ENCODE results near the gene DTD1. TPM values are rescaled to one million over a fixed set of nuclear protein-coding genes. Genes with fewer than 3 reads are reported as not detected.

Gene DTD1
- total and polyA plus RNA-seq, 2 of the 13 experiments (the other 11 are each of a cell fraction or from before 2014, with no cell fraction given) = 41.2 to 79.3 TPM

- Histone ChIP-seq H3K27me3 (ENCODE audit: control insufficient read depth in 1 of 2, insufficient read depth in 2 of 2, low read length in 2 of 2) (no peaks in the 10 kb centered on the region), H3K4me3 (replicated peaks in 1 of 3; ENCODE audit: insufficient read depth in 1 of 3, low read depth in 2 of 3, low read length in 3 of 3) (no peak overlapping the region), H3K79me2 (ENCODE audit: insufficient read depth, low read length) (no peaks in the 10 kb centered on the region), H3K27ac (ENCODE audit: extremely low read length, insufficient read depth, low read length) (no peak overlapping the region), H3K4me2 (ENCODE audit: low read depth, low read length) (no peak overlapping the region), H3K36me3 (replicated peaks in 1 of 2; ENCODE audit: control insufficient read depth in 1 of 2, insufficient read depth in 2 of 2, low read length in 2 of 2) (no peaks in the 10 kb centered on the region), H2AFZ (ENCODE audit: low read length) (no peak overlapping the region), H3K4me1 (ENCODE audit: insufficient read depth, low read length) (no peaks in the 10 kb centered on the region), H3K9ac (ENCODE audit: insufficient read depth, low read depth, low read length) (no peak overlapping the region), H3K9me3 (ENCODE audit: low read length) (no peaks in the 10 kb centered on the region), H4K20me1 (ENCODE audit: insufficient read depth, low read length) (no peaks in the 10 kb centered on the region)
- TF ChIP-seq NFATC3 (CRISPR knock-in tag; IDR thresholded peaks at IDR 0.05) (no peak), ELF4 (CRISPR knock-in tag; IDR thresholded peaks at IDR 0.05; ENCODE audit: borderline replicate concordance) (no peak), ZNF180 (CRISPR knock-in tag; IDR thresholded peaks at IDR 0.05; ENCODE audit: borderline replicate concordance, low read depth) (peak; percentile 79; the same call in 1 of the 2 replicates)
- no TSS peak for BruUV-seq (replicated peaks)
- intact Hi-C loops (cut with micrococcal nuclease; ENCODE audit: unreplicated experiment) = no loop called here
- ATAC-seq = peak; percentile 74
- CTCF ChIA-PET (ENCODE audit: low intra/inter-chr PET ratio, low total read pairs) = no interaction called here
- in situ Hi-C loops (cut with HindIII; ENCODE audit: extremely low pct_ligation_motif_present, low pct_unique_long_range_greater_than_20kb) = no loop called here
- FAIRE-seq = no peak
- POLR2A ChIA-PET = no interaction called here
- 100% methylated on average over 2 of the region's 2 CpGs for WGBS (ENCODE audit: low lambda C conversion rate)
- DNase-seq (ENCODE audit: low spot score) = no peak
These were observed 151.0 kb downstream of the DTD1 start for GRCh38 chr20:18738888-18739287.

- in situ Hi-C loops (cut with HindIII; ENCODE audit: extremely low pct_ligation_motif_present, low pct_unique_long_range_greater_than_20kb) (no loop called here), intact Hi-C loops (cut with micrococcal nuclease; ENCODE audit: unreplicated experiment) (no loop called here)
- WGBS (ENCODE audit: low lambda C conversion rate) = 90% methylated on average over 4 of the region's 4 CpGs
- Histone ChIP-seq H3K9ac (ENCODE audit: insufficient read depth, low read depth, low read length) (no peak overlapping the region), H3K4me1 (ENCODE audit: insufficient read depth, low read length) (no peaks in the 10 kb centered on the region), H3K27ac (ENCODE audit: extremely low read length, insufficient read depth, low read length) (no peak overlapping the region), H3K4me2 (ENCODE audit: low read depth, low read length) (no peak overlapping the region), H3K4me3 (replicated peaks in 1 of 3; ENCODE audit: insufficient read depth in 1 of 3, low read depth in 2 of 3, low read length in 3 of 3) (no peak overlapping the region), H4K20me1 (ENCODE audit: insufficient read depth, low read length) (no peaks in the 10 kb centered on the region), H3K27me3 (ENCODE audit: control insufficient read depth in 1 of 2, insufficient read depth in 2 of 2, low read length in 2 of 2) (no peaks in the 10 kb centered on the region), H3K36me3 (replicated peaks in 1 of 2; ENCODE audit: control insufficient read depth in 1 of 2, insufficient read depth in 2 of 2, low read length in 2 of 2) (peaks cover under 1% of the 10 kb centered on the region in 2 experiments; a peak in 4 of 5 replicates), H3K9me3 (ENCODE audit: low read length) (no peaks in the 10 kb centered on the region), H2AFZ (ENCODE audit: low read length) (no peak overlapping the region), H3K79me2 (ENCODE audit: insufficient read depth, low read length) (no peaks in the 10 kb centered on the region)
- no peak for TF ChIP-seq DMTF1 (CRISPR knock-in tag; IDR thresholded peaks at IDR 0.05)
- TF ChIP-seq RBFOX2 (IDR thresholded peaks at IDR 0.05; ENCODE audit: low read depth, low read length) = no peak
- TF ChIP-seq PHB2 (IDR thresholded peaks at IDR 0.05; ENCODE audit: partially characterized antibody) = no peak
- no peak for TF ChIP-seq ZSCAN30 (CRISPR knock-in tag; IDR thresholded peaks at IDR 0.05)
- no peak for TF ChIP-seq ZFP62 (CRISPR knock-in tag; IDR thresholded peaks at IDR 0.05)
- no peak for TF ChIP-seq ZNF263 (CRISPR knock-in tag; IDR thresholded peaks at IDR 0.05)
- TF ChIP-seq MXI1 (IDR thresholded peaks at IDR 0.05; ENCODE audit: borderline replicate concordance, low read depth, low read length) = no peak
- no peak for TF ChIP-seq REL (CRISPR knock-in tag; conservative IDR thresholded peaks at IDR 0.05)
- no peak for DNase-seq (ENCODE audit: low spot score)
- ChIA-PET CTCF (ENCODE audit: low intra/inter-chr PET ratio, low total read pairs) (no interaction called here), POLR2A (no interaction called here)
- no peak for FAIRE-seq
- ATAC-seq = no peak
- no TSS peak for BruUV-seq (replicated peaks)
These were observed 151.9 kb downstream of the DTD1 start for GRCh38 chr20:18739751-18740166.
